Epithelial cell of alveolus of lung (primary cell): ENCODE data around the gene RIOK3. TPM values are rescaled to one million over a fixed set of nuclear protein-coding genes. Genes with fewer than 3 reads are reported as not detected.

Experiments
- total RNA-seq: library from RNA; depleted of rRNA; stranded (reverse); fragments of >200 nt; gene quantifications from 2 replicates; pipeline ENCODE4 v1.2.1, GENCODE V29; 2015

RIOK3 gene
- 37.5 and 41.9 TPM in 2 replicates for total RNA-seq

GRCh38 chr18:23452728-23453679, at the start of gene RIOK3:
Gene RIOK3 (plus strand): TSS chr18:23453287. CDS start chr18:23453440, 153 bp downstream.

GRCh38 chr18:23503038-23503962, 50.2 kb downstream of the RIOK3 start, which contains the start of gene RMC1:
Gene RMC1 (plus strand): TSS chr18:23503511. CDS start chr18:23503619, 108 bp downstream.

Other genes with a start within 250 kb of the RIOK3 start
- gene RMC1, start 50.2 kb downstream of the RIOK3 start, total RNA-seq = 17.3 and 21.1 TPM in 2 replicates
- 30.9 and 33.1 TPM in 2 replicates for gene NPC1, start 133.2 kb downstream of the RIOK3 start, total RNA-seq
- 0.16 and 2.3 TPM in 2 replicates for gene ANKRD29, start 209.6 kb downstream of the RIOK3 start, total RNA-seq
- gene LAMA3, start 236.2 kb downstream of the RIOK3 start, total RNA-seq = 2.6 and 18.1 TPM in 2 replicates